GM12874 (cell line): ENCODE measurements around the gene MOXD1.
A peak's percentile ranks its signal among the peaks of the same experiment; 100 is the strongest.

ENCODE experiments used
- TF ChIP-seq, protein P1 (sequence below): IDR thresholded peaks from 2 replicates; pipeline ENCODE4 v1.5.1; 2011; ENCODE audit warnings: low read depth, mild to moderate bottlenecking, control low read depth, low read length, moderate library complexity; ENCODE audit not compliant: insufficient read depth

Gene MOXD1

DNA sequence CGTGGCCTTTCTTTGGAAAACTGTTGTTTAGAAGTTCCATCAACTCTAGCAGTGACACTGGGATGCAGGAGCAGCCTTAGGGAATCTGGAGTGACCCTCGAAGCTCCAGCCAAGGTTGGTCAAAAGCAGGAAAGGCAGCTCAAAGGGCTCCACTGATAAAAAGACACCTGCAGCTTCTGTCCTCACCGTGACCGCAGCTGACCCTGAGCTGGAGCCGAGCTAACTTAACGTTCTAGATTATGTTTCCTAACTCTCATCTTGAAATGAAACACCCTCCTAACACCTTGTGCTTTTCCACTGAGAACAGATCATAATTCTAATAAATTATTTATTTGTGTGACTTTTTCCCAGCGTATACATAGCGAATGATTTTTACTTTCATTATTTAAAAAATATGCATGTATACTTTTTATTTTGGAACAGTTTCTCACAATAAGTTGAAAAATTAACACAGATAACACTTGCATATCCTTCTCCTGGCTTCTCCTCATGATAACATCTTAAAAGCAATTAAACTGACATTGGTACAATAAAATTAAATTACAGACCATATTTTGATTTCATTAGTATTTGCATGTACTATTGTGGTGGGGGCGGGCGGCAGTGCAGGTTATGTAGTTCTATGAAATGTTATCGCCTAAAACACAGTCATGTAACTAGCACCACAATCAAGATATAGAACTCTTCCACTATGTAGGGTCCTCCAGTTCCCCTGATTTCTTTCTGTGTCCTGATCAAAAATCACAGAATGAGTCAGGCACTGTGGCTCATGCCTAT, 116.1 kb downstream of the MOXD1 start:
- TF ChIP-seq, protein P1, sequence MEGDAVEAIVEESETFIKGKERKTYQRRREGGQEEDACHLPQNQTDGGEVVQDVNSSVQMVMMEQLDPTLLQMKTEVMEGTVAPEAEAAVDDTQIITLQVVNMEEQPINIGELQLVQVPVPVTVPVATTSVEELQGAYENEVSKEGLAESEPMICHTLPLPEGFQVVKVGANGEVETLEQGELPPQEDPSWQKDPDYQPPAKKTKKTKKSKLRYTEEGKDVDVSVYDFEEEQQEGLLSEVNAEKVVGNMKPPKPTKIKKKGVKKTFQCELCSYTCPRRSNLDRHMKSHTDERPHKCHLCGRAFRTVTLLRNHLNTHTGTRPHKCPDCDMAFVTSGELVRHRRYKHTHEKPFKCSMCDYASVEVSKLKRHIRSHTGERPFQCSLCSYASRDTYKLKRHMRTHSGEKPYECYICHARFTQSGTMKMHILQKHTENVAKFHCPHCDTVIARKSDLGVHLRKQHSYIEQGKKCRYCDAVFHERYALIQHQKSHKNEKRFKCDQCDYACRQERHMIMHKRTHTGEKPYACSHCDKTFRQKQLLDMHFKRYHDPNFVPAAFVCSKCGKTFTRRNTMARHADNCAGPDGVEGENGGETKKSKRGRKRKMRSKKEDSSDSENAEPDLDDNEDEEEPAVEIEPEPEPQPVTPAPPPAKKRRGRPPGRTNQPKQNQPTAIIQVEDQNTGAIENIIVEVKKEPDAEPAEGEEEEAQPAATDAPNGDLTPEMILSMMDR, result no peak

DNA sequence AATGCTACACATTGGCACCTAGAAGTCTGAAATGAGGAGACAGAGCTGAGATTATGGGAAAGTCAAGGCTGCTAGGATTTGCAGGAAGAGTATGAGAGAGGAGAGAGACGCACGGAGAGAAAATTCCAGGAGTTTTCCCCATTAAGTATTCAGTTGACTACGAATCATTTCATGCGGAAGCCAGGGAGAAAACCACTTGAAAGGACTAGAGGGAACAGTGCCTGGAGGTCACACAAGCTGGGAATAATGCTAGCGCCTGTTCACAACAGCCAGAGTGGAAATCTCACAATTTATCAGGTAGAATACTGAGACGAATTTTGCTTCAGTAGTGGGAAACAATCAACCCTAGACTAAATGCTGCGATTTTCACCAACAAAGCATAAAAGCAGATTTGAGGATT, 118.6 kb downstream of the MOXD1 start:
- TF ChIP-seq, protein P1, result no peak

DNA sequence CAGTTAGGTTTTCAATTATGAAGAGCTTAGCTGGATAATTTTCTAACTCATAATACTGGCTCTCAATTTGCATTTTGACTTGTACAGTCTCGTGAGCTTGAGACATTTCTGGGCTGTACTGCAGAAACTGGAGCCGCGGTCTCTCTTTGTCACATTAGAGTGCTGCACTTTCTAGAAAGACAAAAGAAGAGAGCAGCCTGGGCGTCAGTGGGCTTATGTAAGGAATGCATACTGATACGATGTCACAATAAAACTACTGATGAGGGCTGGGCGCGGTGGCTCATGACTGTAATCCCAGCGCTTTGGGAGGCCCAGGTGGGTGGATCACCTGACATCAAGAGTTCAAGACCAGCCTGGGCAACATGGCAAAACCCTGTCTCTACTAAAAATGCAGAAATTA, 120.8 kb downstream of the MOXD1 start:
- TF ChIP-seq, protein P1, result no peak

DNA sequence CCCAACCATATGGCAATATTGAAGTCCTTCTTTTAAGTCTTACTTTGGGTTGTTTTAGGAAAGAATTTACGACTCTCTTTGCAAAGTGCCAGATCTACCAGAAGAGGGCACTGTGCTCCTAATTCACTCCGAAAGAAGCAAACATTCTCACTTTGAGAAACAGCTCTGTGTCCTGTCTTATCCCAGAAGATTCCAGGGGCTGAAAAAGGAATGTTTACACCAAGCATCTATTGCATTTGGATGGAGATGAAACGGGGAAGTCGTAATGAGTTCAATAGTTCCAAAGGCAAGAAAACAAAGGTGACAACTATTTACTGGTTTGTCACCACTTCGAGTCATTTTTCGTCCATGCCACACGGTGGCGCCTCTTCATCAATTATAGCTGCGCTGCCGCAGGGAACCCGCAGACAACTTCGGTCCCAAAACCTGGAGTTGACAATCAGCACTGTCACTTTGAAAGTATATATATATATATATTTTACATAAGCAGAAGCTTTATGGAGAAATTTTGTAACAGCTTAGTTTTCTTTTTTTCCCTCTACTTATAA, 121.6 kb downstream of the MOXD1 start:
- TF ChIP-seq, protein P1, result peak; percentile 61

DNA sequence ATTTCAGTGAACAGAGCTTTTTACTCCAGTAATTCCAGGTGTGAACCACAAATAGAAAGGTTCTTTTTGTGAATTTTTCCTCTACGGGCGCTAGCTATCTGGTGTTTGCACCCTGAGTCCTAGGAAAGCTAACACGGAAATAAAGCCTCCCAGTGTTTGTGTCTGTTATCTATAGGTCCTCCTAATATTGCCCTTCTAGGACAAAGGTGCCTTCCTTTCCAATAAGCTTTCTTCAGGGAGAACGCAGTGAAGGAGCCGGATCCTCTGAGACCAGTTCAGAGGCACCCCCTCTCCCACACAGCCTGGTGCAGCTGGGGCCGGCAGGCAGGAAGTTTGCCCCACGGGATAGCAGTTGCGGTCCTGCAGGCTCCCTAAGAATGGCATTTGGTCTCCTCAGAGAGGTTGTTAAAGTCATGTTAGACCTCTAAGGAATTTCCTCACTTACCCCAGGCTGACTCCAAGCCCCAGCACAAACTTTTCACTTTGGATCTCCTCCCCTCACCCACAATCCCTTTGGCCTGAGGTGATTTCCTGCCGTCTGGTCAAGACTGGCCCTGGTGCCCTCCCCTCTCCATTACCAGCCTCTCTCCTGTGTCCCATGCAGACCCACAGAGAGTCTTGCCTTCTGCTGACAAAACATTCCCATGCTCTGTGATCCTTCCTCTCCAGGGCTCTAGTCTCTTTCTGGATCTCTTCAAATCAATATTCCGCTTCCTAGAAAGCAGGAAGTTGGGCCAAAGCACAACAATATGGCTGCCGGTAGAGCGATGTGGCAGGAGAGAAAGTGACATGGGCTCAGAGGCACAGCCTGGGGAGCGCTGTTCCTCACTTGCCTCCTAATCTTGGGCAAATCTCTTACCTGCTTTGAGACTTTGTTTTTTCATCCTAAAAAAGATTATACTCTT, 126.0 kb downstream of the MOXD1 start:
- TF ChIP-seq, protein P1, result no peak

DNA sequence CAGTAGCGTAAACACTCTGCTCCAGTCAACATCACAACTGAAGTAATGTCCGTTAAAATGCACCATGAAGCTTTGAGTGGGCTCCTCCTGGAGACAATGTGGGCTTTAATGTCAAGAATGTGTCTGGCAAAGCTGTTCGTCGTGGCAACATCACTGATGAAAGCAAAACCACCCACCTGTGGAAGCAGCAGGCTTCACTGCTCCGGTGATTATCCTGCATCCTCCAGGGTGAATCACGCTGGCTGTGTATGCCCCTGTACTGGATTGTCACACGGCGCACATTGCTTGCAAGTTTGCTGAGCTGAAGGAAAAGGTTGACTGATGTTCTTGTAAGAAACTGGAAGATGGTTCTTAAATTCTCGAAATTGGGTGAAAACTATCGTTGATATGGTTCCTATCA, 128.5 kb downstream of the MOXD1 start:
- TF ChIP-seq, protein P1, result no peak

DNA sequence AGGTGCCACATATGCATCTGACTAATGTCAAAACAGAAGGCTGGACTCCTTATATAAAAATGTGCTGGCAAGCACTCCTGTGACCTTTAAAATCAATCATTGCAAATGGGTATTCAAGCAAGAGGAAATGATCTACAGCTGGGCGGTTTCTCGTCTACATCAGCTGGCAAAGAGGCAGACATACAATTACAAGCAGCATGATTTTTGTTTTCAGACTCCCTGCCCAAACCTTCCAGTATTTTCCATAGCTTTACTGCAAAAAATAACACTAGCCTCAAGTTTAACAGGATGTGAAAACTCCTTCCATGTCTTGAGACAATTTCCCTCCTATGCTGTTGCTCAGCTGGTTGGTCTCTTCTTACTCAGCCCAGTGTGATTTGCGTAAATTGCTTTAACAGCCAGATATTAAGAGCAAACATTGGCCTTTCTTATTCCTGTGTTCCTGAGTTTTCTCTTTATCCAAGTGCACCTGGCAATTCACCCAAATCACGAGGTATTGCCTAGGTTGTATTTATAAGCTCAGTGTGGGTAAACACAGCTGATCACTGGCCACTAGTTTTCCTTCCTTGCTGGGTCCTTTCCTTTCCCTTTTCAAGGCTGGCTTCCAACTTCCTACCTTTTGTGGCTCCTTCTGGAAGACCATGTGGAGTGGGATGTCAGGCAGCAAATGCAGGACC, 130.4 kb downstream of the MOXD1 start:
- TF ChIP-seq, protein P1, result no peak
